Fibroblast of lung (primary cell): ENCODE measurements around the gene CLOCK. TPM values are rescaled to one million over a fixed set of nuclear protein-coding genes. Genes with fewer than 3 reads are reported as not detected.

Experiments
- DNase-seq, 2 donors: peaks; one replicate each; pipeline versions ENCODE4 v3.0.0 to v3.0.0-alpha.2; 2010; ENCODE audit warnings: low read depth in 2 of 2
- H2AFZ ChIP-seq: 2 replicates; pipeline ENCODE4 v1.5.1; 2012; ENCODE audit warnings: low read length, control low read depth, inconsistent platforms
- H3K27ac ChIP-seq: 2 replicates; pipeline ENCODE4 v1.5.1; 2011; ENCODE audit warnings: low read length, control low read depth; ENCODE audit not compliant: insufficient read depth
- H3K27me3 ChIP-seq: 2 replicates; pipeline ENCODE4 v1.5.1; 2011; ENCODE audit warnings: mild to moderate bottlenecking, low read length; ENCODE audit not compliant: control insufficient read depth, insufficient read depth
- H3K36me3 ChIP-seq: 2 replicates; pipeline ENCODE4 v1.5.1; 2011; ENCODE audit warnings: low read length; ENCODE audit not compliant: control insufficient read depth, insufficient read depth
- H3K4me1 ChIP-seq: 2 replicates; pipeline ENCODE4 v1.5.1; 2011; ENCODE audit warnings: low read length; ENCODE audit not compliant: control insufficient read depth, insufficient read depth; ENCODE audit errors: extremely low read depth
- H3K4me2 ChIP-seq: 2 replicates; pipeline ENCODE4 v1.5.1; 2011; ENCODE audit warnings: low read length, control low read depth; ENCODE audit not compliant: insufficient read depth; ENCODE audit errors: extremely low read depth
- H3K4me3 ChIP-seq, 4 experiments: fragments of 200-600 bp in 1 of 4; sonication (generic) in 1 of 4; replicated peaks in 1 of 4; 2 replicates each; pipeline ENCODE4 v1.5.1; 2011 to 2016; ENCODE audit warnings: low read length in 4 of 4, low read depth in 3 of 4, mild to moderate bottlenecking in 3 of 4, control low read depth in 2 of 4, inconsistent platforms in 1 of 4, mixed read lengths in 1 of 4; ENCODE audit not compliant: insufficient read depth in 1 of 4; ENCODE audit errors: control extremely low read depth in 1 of 4
- H3K79me2 ChIP-seq: 2 replicates; pipeline ENCODE4 v1.5.1; 2012; ENCODE audit warnings: mild to moderate bottlenecking, low read length, inconsistent platforms; ENCODE audit not compliant: control insufficient read depth, insufficient read depth
- H3K9ac ChIP-seq: 2 replicates; pipeline ENCODE4 v1.5.1; 2011; ENCODE audit warnings: mild to moderate bottlenecking, low read length, control low read depth; ENCODE audit not compliant: insufficient read depth
- H3K9me3 ChIP-seq: 2 replicates; pipeline ENCODE4 v1.5.1; 2012; ENCODE audit warnings: low read depth, low read length; ENCODE audit not compliant: control insufficient read depth, insufficient read depth
- H4K20me1 ChIP-seq: 2 replicates; pipeline ENCODE4 v1.5.1; 2011; ENCODE audit warnings: low read length; ENCODE audit not compliant: control insufficient read depth, insufficient read depth; ENCODE audit errors: extremely low read depth
- EZH2 ChIP-seq: IDR thresholded peaks from 2 replicates; pipeline ENCODE4 v1.5.1; 2012; ENCODE audit warnings: low read length, control low read depth, mild to moderate bottlenecking; ENCODE audit errors: missing control alignments
- polyA plus RNA-seq, 2 donors: library from polyadenylated mRNA; depleted of rRNA in 1 of 2; stranded (reverse) in 1 of 2; unstranded in 1 of 2; fragments of >200 nt; gene quantifications; 2 replicates each; pipeline ENCODE4 v1.2.1, GENCODE V29; 2011 to 2012; ENCODE audit warnings: missing spikeins in 1 of 2
- total RNA-seq: library from RNA; depleted of rRNA; stranded (reverse); fragments of >200 nt; gene quantifications from 2 replicates; pipeline ENCODE4 v1.2.1, GENCODE V29; 2014
- TF ChIP-seq, protein P1 (sequence below), 2 donors: IDR thresholded peaks in 1 of 2; conservative IDR thresholded peaks in 1 of 2; 1 replicate in 1 of 2; 2 replicates in 1 of 2; pipeline ENCODE4 v1.5.1; 2011 to 2012; ENCODE audit warnings: low read length in 2 of 2, control low read depth in 1 of 2, inconsistent platforms in 1 of 2, low read depth in 1 of 2, mild to moderate bottlenecking in 1 of 2

CLOCK gene
- total and polyA plus RNA-seq, 2 donors (not counting 1 experiment from before 2014, with no cell fraction given), result 26.1 to 27.4 TPM

GRCh38 chr4:55409468-55410171 is 137.1 kb downstream of the CLOCK start:
- H3K4me3 ChIP-seq, result no peak overlapping the region
- DNase-seq, result peak in 1 of 2 donors; percentile 52
- no peak overlapping the region for H2AFZ ChIP-seq
- no peak overlapping the region for H3K27ac ChIP-seq
- TF ChIP-seq EZH2, result no peak
- TF ChIP-seq, protein P1, sequence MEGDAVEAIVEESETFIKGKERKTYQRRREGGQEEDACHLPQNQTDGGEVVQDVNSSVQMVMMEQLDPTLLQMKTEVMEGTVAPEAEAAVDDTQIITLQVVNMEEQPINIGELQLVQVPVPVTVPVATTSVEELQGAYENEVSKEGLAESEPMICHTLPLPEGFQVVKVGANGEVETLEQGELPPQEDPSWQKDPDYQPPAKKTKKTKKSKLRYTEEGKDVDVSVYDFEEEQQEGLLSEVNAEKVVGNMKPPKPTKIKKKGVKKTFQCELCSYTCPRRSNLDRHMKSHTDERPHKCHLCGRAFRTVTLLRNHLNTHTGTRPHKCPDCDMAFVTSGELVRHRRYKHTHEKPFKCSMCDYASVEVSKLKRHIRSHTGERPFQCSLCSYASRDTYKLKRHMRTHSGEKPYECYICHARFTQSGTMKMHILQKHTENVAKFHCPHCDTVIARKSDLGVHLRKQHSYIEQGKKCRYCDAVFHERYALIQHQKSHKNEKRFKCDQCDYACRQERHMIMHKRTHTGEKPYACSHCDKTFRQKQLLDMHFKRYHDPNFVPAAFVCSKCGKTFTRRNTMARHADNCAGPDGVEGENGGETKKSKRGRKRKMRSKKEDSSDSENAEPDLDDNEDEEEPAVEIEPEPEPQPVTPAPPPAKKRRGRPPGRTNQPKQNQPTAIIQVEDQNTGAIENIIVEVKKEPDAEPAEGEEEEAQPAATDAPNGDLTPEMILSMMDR (conservative IDR thresholded peaks at IDR 0.05 in 1 of 2, IDR thresholded peaks at IDR 0.05 in 1 of 2; ENCODE audit: low read depth in 1 of 2, low read length in 2 of 2), result peak; percentile 33 to 34
- H3K36me3 ChIP-seq, result peaks cover 2% of the 10 kb centered on the region
- peaks cover 87% of the 10 kb centered on the region for H3K79me2 ChIP-seq
- H3K9ac ChIP-seq, result no peak overlapping the region
- H3K4me2 ChIP-seq, result no peak overlapping the region
- H3K27me3 ChIP-seq, result no peaks in the 10 kb centered on the region
- H3K4me1 ChIP-seq, result peaks cover 3% of the 10 kb centered on the region
- no peaks in the 10 kb centered on the region for H4K20me1 ChIP-seq
- no peaks in the 10 kb centered on the region for H3K9me3 ChIP-seq

DNA sequence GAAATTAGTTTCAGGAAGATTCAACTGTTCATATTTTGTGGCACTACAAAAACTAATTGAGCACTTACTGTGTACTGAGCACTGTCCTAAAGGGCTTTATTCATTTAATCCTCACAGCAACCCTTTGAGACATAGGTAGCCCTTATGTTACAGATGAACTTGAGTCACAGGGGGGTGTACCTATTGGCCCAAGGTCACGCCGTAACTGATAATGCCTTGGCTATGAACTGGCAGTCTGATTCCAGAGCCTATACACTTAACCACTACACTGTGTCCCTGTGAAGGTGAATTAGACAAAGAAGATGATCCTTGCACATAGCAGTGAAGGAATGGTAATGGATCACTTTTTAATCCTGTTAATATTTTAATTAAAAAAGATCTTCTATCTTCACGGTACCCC is 138.9 kb downstream of the CLOCK start:
- Histone ChIP-seq H3K4me2 (no peak overlapping the region), H3K9me3 (no peaks in the 10 kb centered on the region), H3K9ac (no peak overlapping the region), H3K4me1 (peaks cover 3% of the 10 kb centered on the region), H3K27me3 (no peaks in the 10 kb centered on the region), H2AFZ (no peak overlapping the region), H3K27ac (no peak overlapping the region), H3K79me2 (peaks cover 94% of the 10 kb centered on the region), H3K4me3 (no peak overlapping the region), H3K36me3 (peaks cover 2% of the 10 kb centered on the region), H4K20me1 (no peaks in the 10 kb centered on the region)
- DNase-seq, result no peak
- no peak for TF ChIP-seq EZH2
- TF ChIP-seq, protein P1 (conservative IDR thresholded peaks at IDR 0.05 in 1 of 2, IDR thresholded peaks at IDR 0.05 in 1 of 2; ENCODE audit: low read depth in 1 of 2, low read length in 2 of 2), result no peak

GRCh38 chr4:55407119-55407518 is 139.6 kb downstream of the CLOCK start:
- DNase-seq, result peak in 1 of 2 donors; percentile 47
- Histone ChIP-seq H3K27ac (no peak overlapping the region), H3K9me3 (no peaks in the 10 kb centered on the region), H4K20me1 (no peaks in the 10 kb centered on the region), H3K4me3 (no peak overlapping the region), H2AFZ (no peak overlapping the region), H3K9ac (no peak overlapping the region), H3K4me2 (no peak overlapping the region), H3K27me3 (no peaks in the 10 kb centered on the region), H3K79me2 (peaks cover 94% of the 10 kb centered on the region), H3K36me3 (peaks cover 2% of the 10 kb centered on the region), H3K4me1 (peaks cover 3% of the 10 kb centered on the region)
- TF ChIP-seq EZH2, result no peak
- TF ChIP-seq, protein P1 (conservative IDR thresholded peaks at IDR 0.05 in 1 of 2, IDR thresholded peaks at IDR 0.05 in 1 of 2; ENCODE audit: low read depth in 1 of 2, low read length in 2 of 2), result no peak
